GM21723 (cell line): ENCODE data around the gene DDX39B.
A peak's percentile ranks its signal among the peaks of the same experiment; 100 is the strongest.
"Not testable (repeated sequence)": the region's sequence is repeated elsewhere in the genome, so short reads cannot be mapped to it uniquely, and the experiment has no call there.

Experiments used
- ATAC-seq: cut with Tn5 transposase; IDR thresholded peaks from one replicate; pipeline ENCODE4 v1.9.1; 2021; ENCODE audit warnings: mild to moderate bottlenecking, moderate library complexity; ENCODE audit not compliant: unreplicated experiment

Gene DDX39B

GRCh38 chr6:31529329-31530150, 12.3 kb downstream of the DDX39B start:
- no peak for ATAC-seq

GRCh38 chr6:31528821-31529328, 12.9 kb downstream of the DDX39B start, which contains the start of gene MCCD1:
MCCD1 (plus strand) TSS chr6:31528962; CDS start chr6:31529015, 53 bp downstream.
- ATAC-seq, result no peak

- ATAC-seq, result no peak
Measured at GRCh38 chr6:31528307-31528777, 13.5 kb downstream of the DDX39B start.

- ATAC-seq, result no peak
Measured at GRCh38 chr6:31525932-31526591, 15.7 kb downstream of the DDX39B start.

GRCh38 chr6:31525553-31525931, 16.3 kb downstream of the DDX39B start:
- ATAC-seq, result no peak

- no peak for ATAC-seq
Measured at GRCh38 chr6:31521835-31522234, 20.0 kb downstream of the DDX39B start.

- no peak for ATAC-seq
Measured at GRCh38 chr6:31513456-31514165, 28.2 kb downstream of the DDX39B start.

GRCh38 chr6:31510007-31510406, 31.8 kb downstream of the DDX39B start:
- ATAC-seq, result no peak

GRCh38 chr6:31509036-31509435, 32.8 kb downstream of the DDX39B start:
- ATAC-seq, result not testable (repeated sequence)

- ATAC-seq, result no peak
Measured at GRCh38 chr6:31502586-31502985, 39.2 kb downstream of the DDX39B start.

- not testable (repeated sequence) for ATAC-seq
Measured at GRCh38 chr6:31499648-31500047, 42.2 kb downstream of the DDX39B start.

- no peak for ATAC-seq
Measured at GRCh38 chr6:31498748-31499147, 43.1 kb downstream of the DDX39B start.

- peak; percentile 54 for ATAC-seq
Measured at GRCh38 chr6:31497531-31498476, 44.0 kb downstream of the DDX39B start, which contains the start of gene MICB. MICB (plus strand) TSS chr6:31498145; CDS start chr6:31498194, 49 bp downstream.

GRCh38 chr6:31496826-31497225, 45.0 kb downstream of the DDX39B start:
- ATAC-seq, result not testable (repeated sequence)

GRCh38 chr6:31495580-31495979, 46.2 kb downstream of the DDX39B start:
- no peak for ATAC-seq

- ATAC-seq, result peak; percentile 47
Measured at GRCh38 chr6:31493875-31494694, 47.7 kb downstream of the DDX39B start.

GRCh38 chr6:31493550-31493874, 48.3 kb downstream of the DDX39B start:
- not testable (repeated sequence) for ATAC-seq

- no peak for ATAC-seq
Measured at GRCh38 chr6:31490115-31490873, 51.5 kb downstream of the DDX39B start.
